GM21786 (cell line): ENCODE measurements around the gene CATSPERD.

Experiments
- ATAC-seq: cut with Tn5 transposase; IDR thresholded peaks from one replicate; pipeline ENCODE4 v1.9.1; 2021; ENCODE audit not compliant: unreplicated experiment

Gene CATSPERD

DNA sequence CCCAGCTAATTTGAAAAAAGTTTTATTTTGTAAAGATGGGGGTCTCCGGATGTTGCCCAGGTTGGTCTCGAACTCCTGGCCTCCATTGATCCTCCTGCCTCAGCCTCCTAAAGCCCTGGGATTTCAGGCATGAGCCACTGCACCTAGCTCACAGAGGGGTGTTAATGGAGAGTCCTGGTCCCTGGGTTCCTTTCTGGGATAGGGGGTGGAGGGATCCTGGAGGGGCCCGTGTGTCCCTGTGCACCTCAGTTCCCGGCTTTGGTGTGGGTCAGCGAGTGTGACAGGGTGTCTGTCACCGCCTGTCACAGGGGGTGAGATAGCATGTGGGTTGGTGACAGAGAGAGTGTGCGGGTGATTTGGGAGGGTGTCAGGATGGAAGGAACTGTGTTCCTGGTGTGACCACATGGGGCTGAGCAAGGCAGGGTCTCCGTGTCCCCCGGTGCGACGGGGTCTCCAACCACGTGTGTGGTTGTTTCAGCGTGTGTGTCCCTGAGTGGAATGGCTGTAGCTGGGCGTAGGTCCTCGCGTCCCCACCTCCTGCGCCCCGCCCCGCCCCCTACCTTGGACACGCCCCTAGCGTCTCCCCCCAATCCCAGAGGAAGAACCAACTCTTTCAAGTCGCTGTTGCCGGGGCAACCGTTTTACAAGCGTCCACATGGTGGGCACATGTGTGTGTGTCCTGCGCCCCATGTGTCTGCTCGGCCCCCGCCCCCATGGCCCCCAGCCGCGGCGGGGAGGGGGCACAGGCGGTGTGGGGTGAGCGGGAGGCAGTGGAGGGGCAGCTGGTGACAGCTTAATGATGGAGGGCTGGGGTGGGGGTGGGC lies 81.6 kb downstream of the CATSPERD start:
- ATAC-seq, result no peak

DNA sequence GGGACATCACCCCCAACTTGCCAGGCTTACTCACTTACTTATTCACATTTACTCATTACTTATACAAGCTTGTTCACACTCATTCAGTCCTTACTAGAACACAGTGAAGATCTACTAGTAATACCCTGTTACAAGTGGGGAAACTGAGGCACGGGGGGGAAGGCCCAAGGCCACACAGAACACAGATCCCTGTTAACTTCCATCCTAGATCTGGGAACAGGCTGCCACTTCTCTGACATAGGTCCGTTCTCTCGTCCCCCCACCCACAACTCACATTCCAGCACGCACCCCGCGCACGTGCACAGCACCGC lies 83.0 kb downstream of the CATSPERD start:
- no peak for ATAC-seq

DNA sequence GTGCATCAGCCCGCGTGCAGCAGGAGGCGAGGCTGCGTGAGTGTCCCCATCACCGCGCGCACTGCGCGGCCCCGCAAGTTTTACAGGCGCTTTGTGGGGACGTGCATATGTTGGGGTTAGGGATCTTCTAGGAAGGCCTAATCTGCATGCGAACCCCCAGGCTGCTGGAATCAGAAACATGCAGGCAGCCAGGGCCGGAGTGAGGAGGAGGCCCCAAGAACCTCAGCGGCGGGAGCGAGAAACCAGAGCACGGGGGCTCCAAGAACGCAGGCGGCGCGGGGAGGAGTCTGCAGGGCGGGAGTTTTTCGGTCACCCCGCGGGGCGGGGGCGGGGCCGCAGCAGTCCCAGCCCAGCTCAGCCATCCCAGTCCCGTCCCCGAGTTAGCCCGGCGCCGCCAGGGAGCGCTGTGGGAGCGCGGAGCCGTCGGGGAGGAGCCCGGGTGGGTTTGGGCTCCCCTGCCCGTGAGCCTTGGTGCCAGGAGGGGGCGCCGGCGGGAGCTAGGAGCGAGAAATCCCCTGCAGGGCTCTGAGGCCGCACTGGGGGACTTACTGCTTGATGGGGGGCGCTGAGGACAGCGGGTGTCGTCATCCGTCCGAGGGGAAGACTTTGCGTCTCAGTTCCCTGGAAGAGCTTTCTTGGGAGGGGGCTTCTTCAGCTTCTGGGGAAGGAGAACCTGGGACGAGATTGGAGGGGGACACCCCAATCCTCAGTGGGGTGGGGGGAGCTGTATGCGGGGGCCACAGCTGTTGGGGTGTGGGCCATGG lies 83.5 kb downstream of the CATSPERD start:
- ATAC-seq, result peak; percentile 63

DNA sequence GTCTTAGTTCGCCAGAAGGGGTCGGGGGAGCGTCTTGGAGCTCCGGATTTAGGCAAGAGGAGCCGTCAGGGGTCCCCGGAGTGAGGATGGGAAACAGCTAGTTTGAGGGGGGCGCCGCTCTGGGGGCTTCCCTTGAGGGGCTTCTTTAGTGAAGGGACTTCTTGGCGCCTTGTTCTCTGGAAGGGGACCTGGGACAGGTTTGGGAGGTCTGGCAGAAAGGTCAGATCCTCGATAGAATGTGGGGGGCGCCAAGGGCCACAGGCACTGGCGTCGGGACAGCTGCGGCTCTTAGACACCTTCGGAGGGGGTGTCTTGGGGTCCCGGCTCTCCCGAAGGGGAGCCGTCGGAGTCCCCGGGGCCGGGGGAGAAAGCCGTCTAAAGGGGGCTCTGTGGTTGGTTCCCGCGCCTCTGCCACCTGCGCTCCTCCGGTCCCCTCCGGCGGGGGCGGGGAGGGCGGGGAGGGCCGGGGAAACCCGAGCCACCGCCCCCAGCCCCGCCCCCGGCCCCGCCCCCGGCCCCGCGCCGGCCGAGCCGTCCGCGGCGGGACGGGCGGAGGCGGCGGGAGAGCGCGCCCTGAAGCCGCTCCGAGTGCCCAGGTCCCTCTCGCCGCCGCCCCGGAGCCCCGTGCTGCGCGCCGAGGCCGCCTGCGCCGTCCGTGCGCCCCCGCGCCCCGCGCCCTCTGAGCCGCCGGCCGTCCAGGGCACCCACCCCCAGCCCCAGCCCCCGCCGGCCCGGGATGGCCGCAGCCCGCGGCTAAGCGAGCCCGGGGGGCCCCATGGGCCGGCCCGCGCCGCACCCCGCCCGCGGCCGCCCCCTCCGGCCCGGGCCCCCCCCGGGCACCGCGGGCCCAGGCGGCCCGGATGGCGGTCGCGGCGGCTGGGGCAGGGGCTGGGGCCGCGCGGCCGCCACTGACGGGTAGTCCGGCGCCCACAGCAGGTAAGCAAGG lies 84.4 kb downstream of the CATSPERD start, which contains the start of gene NRTN:
Gene NRTN (plus strand): TSS at position 552 of the 946 bp plus-strand sequence. CDS start 19,099 bp downstream, outside the sequence.
- no peak for ATAC-seq

DNA sequence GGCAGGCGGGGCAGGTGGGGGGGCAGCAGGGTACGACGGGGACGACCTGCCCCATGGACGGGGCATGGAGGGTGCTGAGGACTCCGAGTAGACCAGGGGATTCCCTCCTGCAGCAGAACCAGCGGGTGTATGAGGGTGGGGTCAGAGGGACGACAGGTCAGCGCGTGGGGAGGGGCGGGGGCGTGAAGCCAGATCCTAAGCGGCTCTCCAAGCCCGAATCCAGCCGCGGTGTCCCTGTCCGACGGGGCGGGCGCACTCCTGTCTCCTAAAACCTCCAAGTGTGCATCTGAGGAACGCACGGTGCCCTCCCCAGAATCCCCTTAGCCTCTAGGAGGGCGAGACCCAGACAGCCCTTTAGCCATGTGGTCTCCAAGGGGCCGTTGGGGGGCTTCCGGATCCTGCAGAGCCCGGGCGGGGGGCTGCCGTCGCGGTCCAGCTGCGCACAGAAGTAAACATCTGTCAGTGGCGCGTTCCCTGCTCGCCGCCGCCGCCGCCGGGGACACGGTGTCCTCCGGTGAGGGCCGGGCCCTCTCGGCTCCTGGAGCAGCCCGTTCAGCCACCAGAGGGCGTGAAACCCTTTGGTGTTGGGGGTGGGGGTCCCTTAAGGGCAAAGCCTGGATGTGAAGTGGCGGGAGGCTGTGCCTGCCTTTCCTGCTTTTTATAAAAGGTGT lies 85.2 kb downstream of the CATSPERD start:
- no peak for ATAC-seq

DNA sequence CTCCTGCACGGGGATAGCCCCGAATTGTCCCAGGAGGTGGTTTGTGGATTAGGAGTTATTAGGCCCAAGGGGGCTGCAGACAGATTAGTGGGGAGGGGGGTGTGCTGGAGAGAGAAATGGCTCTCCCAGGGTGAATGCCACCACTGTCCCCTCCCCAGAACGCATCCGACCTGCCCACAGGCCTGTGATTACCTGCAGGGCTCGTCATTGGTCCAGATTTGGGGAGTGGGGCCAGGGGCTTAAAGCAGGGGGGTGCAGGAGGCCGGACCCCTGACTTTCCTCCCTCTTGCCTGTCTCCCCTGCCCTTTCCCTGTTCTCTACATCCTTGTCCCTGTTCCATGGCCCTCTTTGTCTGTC lies 85.7 kb downstream of the CATSPERD start:
- no peak for ATAC-seq

DNA sequence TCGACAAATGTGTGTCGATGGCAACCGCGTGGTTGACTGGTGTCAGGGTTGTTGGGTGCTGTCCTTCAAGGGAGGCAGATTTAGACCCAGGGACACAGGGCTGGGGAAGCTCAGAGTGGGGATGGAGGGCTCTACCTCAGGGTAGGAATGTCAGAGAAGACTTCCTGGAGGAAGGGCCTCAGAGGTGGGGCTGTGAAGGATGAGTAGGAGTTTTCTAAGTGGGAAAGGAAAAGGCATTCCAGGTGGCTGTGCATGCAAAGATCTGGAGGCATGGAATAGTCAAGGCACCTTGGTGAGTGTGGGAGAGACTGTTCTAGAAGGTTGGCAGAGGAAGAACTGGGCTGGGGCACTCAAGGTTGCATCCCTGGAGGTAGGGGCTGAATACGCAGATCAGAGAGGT lies 86.5 kb downstream of the CATSPERD start:
- no peak for ATAC-seq

DNA sequence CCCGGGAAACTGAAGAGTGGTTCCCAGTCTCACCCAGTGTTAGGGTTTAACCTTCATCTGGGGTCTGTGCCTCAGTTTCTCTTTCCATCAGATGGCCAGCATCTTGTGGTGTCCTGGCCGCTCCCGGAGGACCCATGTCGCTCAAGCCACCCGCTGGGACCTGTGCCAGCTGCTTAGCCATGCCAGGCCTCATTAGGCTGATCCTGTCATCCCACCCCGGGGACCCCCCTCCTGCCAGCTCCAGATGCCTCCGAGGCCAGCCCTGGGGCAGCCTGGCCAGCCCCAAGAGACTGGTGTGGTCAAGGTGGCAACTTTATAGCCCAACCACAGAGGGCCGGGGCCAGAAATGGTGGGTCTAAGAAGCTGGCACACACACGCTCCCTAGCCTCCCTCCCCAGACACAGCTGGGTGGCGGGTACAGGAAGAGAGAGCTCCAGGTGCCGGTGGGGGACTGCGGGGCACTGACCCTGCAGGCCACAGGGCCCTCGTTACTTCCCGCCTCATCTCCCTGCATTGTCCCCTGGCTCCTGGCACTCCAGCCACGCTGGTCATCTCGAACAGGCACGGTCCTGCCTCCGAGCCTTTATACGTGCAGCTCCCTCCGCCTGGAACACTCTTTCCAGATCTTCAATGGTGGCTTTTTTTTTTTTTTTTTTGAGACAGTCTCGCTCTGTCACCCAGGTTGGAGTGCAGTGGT lies 87.8 kb downstream of the CATSPERD start:
- ATAC-seq, result no peak

DNA sequence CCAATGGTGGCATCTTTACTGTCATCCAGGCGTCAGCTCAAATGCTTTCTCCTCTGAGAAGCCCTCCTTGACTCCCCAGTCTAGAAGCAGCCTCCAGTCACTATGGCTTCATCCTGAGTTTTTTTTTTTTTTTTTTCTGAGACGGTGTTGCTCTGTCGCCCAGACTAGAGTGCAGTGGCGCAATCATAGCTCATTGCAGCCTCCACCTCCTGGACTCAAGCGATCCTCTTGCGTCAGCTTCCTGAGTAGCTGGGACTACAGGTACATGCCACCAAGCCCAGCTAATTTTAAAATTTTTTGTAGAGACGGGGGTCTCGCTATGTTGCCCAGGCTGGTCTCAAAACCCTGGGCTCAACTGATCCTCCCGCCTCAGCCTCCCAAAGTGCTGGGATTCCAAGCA lies 88.6 kb downstream of the CATSPERD start:
- no peak for ATAC-seq

DNA sequence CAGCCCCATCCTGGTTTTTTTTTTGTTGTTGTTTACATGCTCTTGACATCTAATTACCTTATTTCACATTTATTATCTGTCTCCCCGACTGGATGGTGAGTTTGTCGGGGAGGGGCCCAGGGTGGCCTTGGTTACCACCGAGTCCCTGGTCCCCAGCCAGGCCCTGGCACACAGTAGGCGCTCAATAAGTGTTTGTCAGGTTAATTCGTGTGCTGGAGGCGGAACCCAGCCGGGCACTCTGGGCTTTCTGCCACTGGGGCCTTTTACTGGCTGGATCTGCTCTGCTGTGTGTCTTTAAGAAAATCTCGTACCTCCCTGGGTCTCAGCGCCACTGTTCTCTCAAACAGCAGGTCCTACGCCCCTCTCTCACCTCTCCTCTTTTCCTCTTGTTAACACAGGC lies 89.0 kb downstream of the CATSPERD start:
- no peak for ATAC-seq

DNA sequence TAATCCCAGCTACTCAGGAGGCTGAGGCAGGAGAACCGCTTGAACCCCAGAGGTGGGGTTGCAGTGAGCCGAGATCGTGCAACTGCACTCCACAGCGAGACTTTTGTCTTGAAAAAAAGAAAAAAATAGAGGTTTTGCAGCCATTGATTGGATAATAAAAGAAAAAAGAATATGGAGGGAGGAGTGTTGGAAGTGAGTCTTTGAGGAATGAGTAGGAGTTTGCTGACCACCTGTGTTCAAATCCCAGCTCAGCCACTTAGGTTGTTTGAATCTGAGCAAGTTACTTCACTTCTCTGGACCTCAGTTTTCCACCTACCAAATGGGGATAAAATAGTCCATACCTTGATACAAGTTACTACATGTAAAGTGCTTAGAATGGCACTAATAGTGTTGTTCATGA lies 90.7 kb downstream of the CATSPERD start:
- no peak for ATAC-seq

DNA sequence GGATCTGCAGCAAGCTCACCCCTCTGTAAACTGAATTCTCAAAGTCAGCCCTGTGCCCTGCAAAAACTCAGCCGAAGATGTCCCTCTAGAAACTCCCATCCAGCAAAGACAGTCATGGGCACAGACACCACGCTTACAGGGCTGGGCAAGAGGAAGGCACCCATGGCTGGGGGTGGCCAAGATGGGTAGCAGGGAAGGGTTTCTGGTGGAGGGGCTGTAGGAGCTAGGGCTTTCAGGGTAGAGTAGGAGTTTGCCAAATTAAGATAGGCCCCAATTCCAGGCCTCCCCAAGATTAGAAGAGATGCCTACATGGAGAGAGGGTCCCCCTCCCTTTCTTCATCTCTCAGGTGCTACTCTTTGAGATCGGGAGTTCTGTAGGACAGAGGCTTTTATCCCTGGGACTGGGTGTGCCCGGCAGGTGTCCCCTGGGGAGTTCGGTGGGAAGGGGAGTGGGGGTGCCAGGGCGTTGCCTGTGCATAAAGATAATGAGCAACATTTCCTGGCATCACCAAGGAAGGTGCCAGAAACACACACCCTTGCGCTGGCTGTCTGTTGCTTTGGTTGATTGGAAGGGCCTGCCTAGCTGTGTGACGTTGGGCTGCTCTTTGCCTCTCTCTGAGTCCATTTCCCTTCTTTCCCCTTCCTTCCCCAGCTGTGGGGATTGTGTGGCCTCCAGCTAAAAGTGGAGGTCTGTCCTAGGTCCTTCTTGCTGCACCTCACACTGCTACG lies 93.8 kb downstream of the CATSPERD start:
- no peak for ATAC-seq

DNA sequence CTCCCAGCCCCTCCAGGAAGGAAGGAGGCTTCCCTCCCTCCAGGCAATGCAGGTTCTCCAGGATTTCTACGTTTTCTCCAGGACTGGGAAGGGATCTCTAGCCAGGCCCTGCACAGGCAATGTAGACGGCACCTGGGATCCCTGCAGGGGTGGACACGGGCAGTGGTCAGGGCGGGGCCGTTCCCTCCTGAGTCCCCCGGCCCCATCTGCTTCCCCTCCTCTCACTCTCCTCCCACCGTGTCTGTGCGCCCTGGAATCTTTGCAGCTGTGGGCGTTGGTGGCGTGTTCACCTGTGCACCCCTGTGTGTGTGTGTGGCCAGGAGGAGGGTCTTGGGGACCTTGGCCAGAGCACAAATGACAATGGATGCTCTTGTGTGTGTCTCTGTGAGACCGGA lies 94.4 kb downstream of the CATSPERD start:
- ATAC-seq, result no peak

DNA sequence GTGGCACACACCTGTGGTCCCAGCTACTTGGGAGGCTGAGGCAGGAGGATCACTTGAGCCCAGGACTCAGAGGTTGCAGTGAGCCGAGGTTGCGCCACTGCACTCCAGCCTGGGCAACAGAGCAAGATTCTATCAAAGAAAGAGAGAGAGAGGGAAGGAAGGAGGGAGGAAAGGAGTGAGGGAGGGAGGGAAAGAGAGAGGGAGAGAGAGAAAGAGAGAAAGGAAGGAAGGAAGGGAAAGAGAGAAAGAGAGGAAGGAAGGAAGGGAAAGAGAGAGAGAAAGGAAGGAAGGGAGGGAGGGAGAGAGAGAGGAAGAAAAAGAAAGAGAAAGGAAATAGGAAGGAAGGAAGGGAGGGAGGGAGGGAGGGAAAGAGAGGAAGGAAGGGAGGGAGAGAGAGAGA lies 96.8 kb downstream of the CATSPERD start:
- ATAC-seq, result no peak

DNA sequence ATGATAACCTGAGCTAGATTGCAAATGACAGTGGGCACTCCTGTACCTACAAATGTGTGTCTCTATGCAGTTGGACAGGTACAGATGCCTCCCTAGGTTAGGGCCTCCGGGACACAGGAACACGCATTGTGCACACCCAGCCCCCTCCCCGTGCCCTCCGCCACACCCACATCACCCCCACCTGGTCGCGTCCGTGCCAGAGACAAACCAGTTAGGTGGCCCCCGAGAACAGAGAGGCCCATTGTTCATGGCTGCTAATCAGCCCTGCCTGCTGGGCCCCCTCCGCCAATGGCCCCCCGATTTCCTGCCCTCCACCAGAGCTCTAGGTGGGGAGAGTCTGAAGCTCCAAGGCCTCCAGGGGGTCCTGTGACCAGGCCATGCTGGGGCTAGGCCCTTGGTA lies 98.2 kb downstream of the CATSPERD start:
- ATAC-seq, result no peak

DNA sequence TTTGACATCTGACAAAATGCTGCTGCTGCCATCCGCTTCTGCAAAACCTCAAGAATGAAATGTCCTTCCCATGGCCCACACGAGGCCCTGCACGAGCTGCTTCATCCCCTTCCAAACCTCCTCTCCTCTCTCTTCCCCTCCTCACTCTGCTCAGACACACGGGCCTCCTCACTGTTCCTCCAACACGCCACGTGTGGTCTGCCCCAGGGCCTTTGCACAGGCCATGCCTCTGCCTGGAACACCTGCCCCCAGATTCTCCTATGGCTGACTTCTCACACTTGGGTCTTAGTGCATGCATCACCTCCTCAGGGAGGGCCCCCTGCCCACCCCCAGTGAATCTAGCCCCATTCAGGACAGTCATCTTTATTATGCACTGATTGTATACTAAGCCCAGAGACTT lies 100.3 kb downstream of the CATSPERD start:
- ATAC-seq, result no peak

DNA sequence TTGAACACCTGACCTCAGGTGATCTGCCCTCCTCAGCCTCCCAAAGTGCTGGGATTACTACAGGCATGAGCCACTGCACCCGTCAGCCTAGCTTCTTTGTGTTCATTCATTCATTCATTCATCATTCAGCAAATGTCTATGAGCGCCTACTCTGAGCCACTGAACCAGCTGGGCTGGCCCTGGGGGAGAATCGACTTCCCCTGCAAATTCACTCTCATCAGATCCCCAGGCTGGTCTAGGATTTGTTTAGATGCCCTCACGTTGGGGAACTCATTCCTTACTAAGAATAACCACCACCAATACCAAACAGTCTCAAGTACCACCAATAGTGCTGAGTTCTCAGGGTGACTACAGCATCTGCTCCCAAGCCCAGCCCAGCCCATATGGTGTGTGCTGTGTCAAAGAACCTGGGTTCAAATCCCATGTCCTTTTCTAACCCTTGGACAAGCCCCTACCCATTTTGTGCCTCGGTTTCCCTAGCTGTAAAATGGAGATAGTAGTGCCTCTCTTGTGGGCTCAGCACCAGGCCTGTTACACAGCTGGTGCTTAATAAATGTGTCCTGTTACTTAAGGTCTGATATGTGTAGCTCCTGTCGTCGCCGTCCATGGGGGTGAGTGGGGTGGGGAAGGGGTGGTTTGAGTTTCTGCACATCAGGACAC lies 101.2 kb downstream of the CATSPERD start:
- no peak for ATAC-seq

DNA sequence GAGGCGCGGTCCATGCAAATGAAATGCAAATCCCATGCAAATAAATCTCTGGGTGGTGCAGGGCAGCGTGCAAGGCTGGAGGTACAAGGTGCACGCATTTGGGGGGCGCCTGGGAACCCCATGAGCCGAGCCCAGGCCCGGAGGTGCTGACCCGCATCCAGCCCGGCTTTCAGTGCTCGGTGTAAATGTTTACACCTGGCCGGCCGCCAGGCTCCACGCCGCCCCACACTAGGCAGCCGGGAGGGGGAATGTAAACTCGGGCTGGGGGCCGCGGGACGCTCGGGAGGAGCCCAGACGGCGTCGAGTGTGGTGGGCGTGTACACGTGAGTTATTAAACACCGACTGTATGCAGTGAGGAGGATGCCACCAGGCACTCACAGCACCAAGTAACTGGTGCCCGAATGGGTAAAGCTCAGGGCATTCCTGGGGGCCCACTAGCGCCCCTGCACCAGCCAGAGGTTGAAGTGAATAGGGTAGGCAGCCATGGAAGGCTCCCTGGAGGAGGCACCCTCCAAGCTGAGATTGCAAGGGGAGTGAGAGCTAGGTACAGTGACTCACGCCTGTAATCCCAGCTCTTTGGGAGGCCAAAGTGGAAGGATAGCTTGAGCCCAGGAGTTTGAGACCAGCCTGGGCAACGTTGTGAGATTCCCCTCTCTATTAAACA lies 101.9 kb downstream of the CATSPERD start:
- ATAC-seq, result no peak
